Measurements from ENCODE around the gene GRIFIN.

The GRIFIN gene, protein sequence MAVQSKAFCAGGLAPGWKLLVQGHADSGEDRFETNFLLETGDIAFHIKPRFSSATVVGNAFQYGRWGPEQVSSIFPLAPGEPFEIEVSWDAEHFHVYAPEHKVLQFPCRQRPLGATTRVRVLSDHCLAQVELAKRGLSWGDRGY

DNA sequence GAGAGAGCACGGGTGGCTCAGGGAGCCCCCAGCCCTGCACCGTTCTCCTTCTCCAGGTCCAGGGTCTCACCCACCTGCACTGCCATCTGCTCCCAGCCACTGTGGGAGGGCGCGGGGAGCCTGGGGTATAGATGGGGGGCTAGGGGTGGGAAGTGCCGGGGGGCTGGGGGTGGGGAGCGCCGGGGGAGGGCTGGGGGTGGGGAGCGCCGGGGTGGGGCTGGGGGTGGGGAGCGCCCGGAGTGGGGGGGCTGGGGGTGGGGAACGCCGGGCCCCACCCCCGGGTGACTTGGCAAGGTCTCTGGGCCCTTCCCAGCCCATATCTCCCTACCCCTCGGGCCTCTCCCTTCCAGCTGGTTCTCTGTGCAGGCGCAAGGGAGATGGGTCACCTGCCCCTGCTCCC is at the start of gene GRIFIN:
Gene GRIFIN, minus strand, starts transcription at position 101 of the 400 bp plus-strand sequence. Its CDS starts 15 bp downstream, at position 86.
- DNase-seq, result no peak

DNA sequence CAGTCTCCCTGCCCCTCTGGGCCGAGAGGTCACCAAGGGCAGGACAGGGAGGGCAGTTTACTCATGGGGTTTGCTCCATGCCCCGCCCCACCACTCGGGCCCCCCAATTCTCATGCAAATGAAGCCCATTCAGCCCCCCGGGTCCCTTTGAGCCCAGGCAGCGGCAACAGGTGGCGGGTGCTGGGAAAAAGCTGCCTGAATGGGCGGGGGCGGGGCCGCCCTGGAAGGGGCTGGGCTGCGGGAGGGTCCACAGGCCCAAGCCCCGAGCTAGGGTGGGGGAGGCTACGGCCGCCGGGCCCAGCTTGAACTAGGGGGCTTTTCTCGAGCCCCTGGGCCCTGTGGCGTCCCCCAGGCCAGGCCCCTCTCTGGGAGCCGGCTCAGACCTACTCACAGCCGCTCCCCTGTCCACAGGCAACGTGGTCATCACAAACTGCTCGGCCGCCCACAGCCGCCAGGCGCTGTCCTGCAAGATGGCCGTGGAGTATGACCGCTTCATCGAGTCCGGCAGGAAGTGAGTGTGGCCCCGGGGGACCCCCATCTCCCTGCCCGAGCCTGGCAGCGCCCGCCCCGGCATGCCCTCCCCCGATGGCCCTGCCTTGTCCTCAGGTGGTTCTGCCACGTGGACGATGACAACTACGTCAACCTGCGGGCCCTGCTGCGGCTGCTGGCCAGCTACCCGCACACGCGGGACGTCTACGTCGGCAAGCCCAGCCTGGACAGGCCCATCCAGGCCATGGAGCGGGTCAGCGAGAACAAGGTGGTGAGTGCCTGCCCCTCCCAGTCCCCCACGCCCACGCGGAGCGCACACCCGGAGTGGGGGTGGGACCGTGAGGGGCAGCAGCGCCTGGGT is 48.8 kb upstream of the GRIFIN start:
- no peak for DNase-seq

DNA sequence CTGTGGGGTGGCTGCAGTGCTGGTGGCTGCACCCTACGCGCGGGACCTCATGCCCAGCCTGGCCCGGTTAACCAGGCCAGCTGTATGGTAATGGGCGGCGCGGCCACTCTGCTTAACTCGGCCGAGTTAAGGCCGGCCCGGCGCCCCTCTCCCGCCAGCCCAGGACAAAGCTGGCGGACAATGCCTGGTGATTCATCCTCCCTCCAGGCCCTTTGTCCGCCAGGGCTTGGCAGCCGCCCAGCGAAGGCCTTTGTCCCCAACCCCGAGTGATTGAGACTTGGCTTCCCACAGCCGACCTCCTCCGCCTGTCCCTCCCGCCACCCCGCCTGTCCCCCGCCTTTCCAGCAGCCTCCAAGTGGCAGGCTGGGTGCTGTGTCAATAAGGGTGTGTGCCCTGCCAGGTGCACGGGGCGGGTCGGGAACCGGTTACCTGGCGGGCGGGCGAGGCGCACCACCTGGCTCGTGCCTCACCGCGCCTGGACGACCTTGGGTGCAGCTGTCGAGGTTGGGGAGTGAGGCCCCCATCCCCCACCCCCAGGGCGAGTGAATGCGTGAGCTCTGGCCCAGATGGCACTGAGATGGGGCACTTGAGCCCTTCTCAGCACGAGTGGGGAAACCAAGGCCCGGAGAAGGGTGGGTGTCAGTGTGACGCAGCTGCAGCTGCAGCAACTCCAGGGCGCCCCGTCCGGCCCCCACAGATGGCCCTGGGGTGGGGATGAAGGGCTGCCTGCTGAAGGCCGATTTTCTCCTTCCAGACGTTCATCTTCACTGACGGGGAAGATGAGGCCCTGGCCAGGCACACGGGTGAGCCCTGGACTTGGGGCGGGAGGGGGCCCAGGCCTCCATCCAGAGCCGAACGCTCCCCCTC is 48.0 kb upstream of the GRIFIN start:
- DNase-seq, result no peak

GRCh38 chr7:2523461-2523936 is 47.3 kb upstream of the GRIFIN start:
- DNase-seq, result no peak

- DNase-seq, result no peak
These were observed 46.7 kb upstream of the GRIFIN start for GRCh38 chr7:2522780-2523433.

GRCh38 chr7:2521952-2522591 is 45.9 kb upstream of the GRIFIN start:
- DNase-seq, result peak; percentile 26

DNA sequence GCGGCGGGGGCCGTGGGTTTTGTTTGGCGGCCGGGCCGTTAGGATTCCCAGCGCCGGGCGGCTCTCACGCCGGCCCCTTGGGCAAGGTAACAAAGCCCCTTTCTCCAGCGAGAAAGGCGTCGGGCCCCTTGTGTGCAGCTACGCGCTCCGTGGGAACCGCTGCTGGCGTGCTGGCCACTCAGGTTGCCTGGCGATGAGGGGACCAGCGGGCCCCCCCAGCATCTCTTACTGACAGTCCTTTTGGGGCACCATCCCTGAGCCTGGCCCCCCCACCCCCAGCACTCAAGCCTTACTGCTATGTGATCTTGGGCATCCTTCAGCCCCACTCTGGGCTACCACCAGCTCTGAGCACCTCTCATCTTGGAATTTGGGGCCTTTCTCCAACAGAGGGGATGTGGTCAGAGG is 45.1 kb upstream of the GRIFIN start:
- DNase-seq, result no peak

- no peak for DNase-seq
These were observed 44.6 kb upstream of the GRIFIN start for GRCh38 chr7:2520761-2521290.

DNA sequence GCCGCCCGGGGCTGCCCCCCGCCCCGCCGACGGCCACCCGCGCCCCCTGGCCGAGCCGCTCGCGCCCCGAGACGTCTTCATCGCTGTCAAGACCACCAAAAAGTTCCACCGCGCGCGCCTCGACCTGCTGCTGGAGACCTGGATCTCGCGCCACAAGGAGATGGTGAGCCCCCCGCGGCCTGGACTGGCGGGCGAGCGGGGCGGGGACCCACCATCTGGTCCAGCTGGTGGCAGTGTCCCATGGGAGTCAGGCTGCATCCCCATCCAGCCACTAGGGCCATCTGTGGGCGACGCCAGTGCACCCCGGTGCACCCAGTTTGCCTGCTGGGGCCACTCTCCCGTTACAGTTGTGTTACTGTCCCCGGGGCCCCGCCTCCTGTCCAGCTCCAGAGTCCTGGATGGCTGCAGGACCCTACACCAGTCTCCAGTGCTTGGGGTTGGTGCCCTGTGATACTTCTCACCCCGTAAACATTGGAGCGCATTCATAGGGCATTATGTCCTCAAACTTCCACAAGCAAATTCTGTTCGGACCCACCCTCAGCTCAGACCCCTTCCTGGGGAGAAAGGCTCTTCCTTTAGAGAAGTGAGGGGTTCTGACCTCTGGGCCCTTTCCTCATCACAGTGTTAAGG is 44.0 kb upstream of the GRIFIN start:
- DNase-seq, result no peak

DNA sequence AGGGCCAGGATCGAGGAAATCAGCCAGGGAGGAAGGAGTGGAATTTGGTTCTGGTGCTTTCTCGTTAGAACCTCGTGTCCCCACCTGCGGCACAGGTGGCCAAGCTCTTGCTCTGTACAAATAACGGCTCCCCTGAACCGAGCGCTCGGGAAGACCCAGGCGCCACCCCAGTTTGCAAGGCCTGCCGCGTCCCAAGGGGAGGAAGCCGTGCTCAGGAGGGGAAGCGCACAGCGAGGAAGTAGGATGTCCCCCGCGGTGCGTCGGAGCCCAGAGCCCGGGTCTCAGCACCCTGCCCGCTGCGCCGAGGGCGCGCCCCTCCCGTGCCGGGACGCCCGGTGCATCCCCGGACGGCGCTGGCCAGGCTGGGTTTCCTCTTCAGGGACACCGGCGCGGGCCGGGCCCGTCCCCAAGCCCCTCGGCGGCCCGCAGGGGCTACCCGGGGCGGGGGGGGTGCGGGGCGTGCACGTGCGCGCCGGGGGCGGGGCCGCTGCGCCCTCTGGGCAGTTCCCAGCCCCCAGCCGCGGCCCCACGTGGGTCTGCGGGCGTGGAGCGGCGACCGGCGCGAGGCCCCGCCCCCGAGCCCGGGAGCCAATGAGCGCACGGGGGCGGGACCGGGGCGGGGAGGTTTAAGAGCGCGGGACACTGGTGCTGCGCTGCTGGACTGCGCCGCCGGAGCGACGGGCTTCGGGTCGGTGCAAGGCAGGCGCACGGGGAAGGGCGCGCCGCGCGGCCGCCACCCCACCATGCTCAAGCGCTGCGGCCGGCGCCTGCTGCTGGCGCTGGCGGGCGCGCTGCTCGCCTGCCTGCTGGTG is 43.1 kb upstream of the GRIFIN start, which contains the start of gene LFNG:
Gene LFNG, plus strand, starts transcription at position 656 of the 812 bp plus-strand sequence. Its CDS starts 88 bp downstream, at position 744.
- DNase-seq, result peak; percentile 89

GRCh38 chr7:2518737-2519118 is 42.5 kb upstream of the GRIFIN start:
- DNase-seq, result no peak

DNA sequence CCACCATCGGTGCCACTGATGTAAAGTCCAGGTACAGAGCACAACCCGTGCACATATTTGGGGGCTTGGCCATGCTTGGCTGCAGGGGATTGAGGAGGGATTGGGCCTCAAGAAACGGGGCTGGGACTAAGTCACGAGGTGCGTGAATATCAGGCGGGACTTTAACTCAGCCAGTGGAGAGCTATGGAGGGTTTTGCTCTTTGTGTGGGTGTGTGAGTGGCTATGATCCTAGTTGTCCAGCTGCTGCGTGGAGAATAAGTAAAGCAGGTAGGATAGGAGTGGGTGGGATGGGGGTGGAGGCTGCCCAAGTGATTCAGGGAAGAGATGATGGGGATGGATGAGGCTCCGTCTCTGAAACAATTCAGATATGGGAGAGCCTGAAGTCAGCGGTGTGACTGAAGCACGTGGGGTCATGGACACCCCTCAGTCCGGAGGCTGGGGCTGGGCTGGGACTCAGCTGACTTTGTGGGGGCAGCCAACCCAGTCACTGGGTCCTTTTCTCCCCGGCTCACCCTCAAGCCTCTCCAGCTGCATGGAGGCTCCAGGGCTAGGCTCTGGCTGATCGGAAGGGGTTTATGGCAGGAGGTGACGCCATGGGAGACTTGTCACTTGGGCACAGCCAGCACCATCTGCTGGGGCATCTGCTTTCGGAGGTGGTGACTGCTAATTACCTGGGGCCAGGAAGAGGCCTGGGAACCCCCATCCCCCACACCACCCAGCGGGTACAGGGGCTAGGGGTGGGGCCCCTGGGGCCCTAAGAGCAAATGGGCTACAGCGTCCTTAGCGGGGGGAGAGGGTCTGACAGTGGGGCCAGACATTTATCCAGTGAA is 41.7 kb upstream of the GRIFIN start:
- no peak for DNase-seq

DNA sequence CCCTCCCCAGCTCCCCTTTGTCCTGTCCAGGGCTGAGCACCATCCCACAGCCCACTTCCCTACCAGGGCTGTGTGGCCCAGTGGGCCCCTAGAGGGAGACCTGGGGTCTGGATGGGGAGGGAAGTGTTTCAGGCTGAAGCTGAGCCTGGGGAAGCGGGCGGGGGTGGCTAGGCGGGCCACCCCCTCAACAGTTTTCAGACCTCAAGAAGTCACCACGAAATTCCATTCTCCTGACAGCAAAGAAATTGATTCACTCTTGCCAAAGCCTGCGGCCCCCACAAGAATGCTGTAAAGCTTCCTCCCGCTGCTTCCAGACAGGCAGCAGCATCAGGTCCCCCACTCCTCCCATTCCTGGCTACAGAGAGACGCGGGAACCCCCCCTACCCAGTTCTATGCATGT is 40.8 kb upstream of the GRIFIN start:
- no peak for DNase-seq

DNA sequence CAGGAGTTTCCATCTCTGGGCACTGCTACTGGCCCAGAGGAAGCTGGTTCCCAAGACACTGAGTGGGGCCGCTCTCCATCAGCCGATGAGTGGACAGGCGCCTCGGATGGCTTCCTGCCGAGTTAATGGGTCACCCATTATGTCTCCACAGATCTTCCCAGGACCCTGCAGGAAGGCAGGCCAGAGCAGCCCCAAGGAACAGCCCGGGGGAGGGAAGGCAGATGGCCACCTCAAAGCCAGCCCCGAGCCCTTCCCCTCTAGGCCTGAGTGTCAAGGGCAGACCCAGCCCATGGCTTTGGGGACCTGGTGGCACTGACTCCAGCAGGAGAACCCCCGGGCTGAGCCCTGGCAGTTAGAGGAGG is 40.0 kb upstream of the GRIFIN start:
- no peak for DNase-seq

DNA sequence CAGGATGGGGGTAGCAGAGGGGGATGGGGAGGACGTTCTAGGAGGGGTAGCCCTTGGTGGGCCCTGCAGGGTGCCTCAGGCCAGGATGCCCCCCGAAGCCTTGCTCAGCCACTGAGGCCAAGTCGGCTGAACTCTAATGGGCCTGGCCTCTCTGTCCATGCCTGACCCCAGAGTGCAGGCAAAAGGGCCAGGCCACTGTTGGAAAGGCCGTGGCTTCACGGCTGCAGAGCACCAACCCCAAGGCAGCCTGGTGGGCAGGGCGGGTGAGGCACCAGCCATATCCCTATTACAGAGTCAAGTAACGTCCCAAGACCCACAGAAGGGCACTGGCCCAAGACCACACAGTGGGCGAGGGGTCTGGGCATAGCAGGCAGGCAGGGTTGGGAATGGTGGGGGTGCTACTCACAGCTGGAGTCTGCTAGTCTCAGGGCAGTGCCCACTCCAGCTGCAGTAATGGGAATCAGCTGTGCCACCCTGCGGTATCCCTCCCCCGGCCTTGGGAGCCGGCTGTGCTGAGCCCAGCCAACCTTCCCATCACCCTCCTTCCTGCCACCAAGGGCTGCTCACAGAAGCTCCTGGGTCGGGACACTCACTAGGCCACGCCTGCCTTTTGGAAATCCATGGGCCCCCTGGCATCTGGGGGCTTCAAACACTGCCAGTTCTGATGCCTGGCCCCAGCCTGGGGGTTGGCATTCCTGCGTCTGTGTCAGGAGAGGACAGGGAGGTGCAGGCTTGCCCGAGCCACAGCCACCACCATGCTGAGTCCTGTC is 39.4 kb upstream of the GRIFIN start:
- no peak for DNase-seq

DNA sequence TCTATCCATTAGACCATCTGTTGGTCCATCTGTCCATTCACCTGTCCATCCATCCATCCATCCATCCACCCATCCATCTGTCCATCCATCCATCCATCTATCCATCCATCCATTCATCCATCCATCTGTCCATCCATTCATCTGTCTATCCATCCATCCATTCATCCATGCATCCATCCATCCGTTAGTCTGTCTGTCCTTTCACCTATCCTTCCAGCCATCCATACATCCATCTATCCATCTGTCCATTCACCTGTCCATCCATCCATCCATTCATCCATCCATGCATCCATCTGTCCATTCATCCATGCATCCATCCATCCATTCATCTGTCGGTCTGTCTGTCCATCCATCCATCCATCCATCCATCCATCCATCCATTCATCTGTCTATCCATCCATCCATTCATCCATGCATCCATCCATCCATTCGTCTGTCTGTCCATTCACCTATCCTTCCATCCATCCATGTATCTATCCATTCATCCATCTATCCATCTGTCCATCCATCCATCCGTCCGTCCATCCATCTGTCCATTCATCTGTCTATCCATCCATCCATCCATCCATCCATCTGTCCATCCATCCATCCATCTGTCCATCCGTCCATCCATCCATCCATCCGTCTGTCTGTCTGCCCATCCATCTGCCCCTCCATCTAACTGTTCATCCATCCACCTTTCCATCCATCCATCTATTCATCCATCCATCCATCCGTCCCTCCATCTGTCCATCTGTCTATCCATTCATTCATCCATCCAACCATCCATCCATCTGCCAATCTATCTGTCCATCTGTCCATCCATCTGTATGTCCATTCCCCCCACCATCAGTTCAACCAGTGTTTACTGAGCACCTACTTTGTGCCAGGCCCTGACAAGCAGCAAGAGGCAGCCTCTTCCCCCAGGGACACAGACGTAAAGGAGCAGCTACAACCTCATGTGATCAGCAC is 38.5 kb upstream of the GRIFIN start:
- no peak for DNase-seq

DNA sequence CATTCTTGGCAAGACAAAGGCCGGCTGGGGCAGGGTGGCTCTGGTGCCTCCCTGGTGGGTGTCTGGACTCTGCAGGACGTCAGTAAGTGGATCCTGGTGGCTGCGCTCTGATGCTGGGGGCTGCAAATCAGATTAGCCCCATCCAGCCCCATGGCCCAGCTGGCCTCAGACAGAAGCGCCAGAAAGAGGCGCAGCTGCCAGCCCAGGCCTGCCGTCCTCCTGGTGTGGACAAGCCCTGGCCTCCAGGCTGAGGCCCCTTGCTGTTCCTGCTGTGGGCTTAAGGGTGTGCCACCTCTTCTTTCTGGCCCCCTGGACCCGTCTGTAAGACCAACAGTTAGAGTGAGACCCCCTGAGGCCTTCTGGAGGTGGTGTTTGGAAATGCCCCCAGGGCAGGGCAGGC is 37.5 kb upstream of the GRIFIN start:
- DNase-seq, result no peak

GRCh38 chr7:2512713-2513112 is 36.5 kb upstream of the GRIFIN start:
- no peak for DNase-seq

All from KG1 (cell line).